Measurements from ENCODE around the gene FARSB.

Gene FARSB

GRCh38 chr2:222544661-222545060 is 111.2 kb downstream of the FARSB start:
- TF ChIP-seq CTCF (IDR thresholded peaks at IDR 0.05): no peak
- H3K4me3 ChIP-seq: no peak overlapping the region
- DNase-seq (ENCODE audit: low spot score): no peak
- no peak overlapping the region for H3K27ac ChIP-seq

- no peak for DNase-seq (ENCODE audit: low spot score)
- Histone ChIP-seq H3K4me3 (no peak overlapping the region), H3K27ac (no peak overlapping the region)
- TF ChIP-seq CTCF (IDR thresholded peaks at IDR 0.05): no peak
Observed at GRCh38 chr2:222538535-222538934, 117.4 kb downstream of the FARSB start.

GRCh38 chr2:222535477-222535876 is 120.4 kb downstream of the FARSB start:
- no peak overlapping the region for H3K27ac ChIP-seq
- TF ChIP-seq CTCF (IDR thresholded peaks at IDR 0.05): no peak
- DNase-seq (ENCODE audit: low spot score): no peak
- no peak overlapping the region for H3K4me3 ChIP-seq

- TF ChIP-seq CTCF (IDR thresholded peaks at IDR 0.05): no peak
- H3K27ac ChIP-seq: no peak overlapping the region
- H3K4me3 ChIP-seq: no peak overlapping the region
- no peak for DNase-seq (ENCODE audit: low spot score)
Observed at GRCh38 chr2:222532315-222532714, 123.6 kb downstream of the FARSB start.

GRCh38 chr2:222526480-222527277 is 129.2 kb downstream of the FARSB start:
- Histone ChIP-seq H3K27ac (no peak overlapping the region), H3K4me3 (no peak overlapping the region)
- TF ChIP-seq CTCF (IDR thresholded peaks at IDR 0.05): no peak
- no peak for DNase-seq (ENCODE audit: low spot score)

GRCh38 chr2:222525811-222526210 is 130.1 kb downstream of the FARSB start:
- no peak for DNase-seq (ENCODE audit: low spot score)
- TF ChIP-seq CTCF (IDR thresholded peaks at IDR 0.05): no peak
- no peak overlapping the region for H3K4me3 ChIP-seq
- H3K27ac ChIP-seq: no peak overlapping the region
